ENCODE results near the gene CDH15. TPM values are rescaled to one million over a fixed set of nuclear protein-coding genes. Genes with fewer than 3 reads are reported as not detected.

Gene CDH15
- total RNA-seq, 2 experiments from 2014 or later, result not detected

DNA sequence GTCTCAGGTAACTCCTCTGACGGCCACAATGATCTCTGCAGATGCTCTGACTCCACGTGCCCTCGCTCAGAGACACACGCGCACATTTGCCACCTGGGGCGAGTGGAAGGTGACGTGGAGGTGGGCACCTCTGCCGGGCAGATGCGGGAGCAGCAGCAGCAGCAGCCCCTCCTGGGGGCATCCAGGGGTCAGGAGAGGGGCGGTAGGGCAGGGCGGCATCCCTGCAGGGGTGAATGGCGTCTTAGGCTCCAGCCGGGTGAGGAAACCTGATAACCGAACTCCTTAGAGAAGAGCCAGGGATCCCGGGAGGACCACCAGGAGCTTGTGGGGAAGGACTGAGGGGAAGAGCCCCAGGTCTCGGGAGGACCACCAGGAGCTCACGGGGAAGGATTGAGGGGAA, 34.6 kb upstream of the CDH15 start:
- CTCF ChIA-PET, result no interaction called here
- Mint-ChIP-seq H3K27ac (no peak overlapping the region), H3K4me1 (no peaks in the 10 kb centered on the region), H3K27me3 (no peaks in the 10 kb centered on the region), H3K4me3 (no peak overlapping the region), H3K9me3 (ENCODE audit: low read depth) (no peaks in the 10 kb centered on the region), H3K36me3 (peaks cover 12% of the 10 kb centered on the region)
- DNase-seq (no peak), ATAC-seq (no peak)

DNA sequence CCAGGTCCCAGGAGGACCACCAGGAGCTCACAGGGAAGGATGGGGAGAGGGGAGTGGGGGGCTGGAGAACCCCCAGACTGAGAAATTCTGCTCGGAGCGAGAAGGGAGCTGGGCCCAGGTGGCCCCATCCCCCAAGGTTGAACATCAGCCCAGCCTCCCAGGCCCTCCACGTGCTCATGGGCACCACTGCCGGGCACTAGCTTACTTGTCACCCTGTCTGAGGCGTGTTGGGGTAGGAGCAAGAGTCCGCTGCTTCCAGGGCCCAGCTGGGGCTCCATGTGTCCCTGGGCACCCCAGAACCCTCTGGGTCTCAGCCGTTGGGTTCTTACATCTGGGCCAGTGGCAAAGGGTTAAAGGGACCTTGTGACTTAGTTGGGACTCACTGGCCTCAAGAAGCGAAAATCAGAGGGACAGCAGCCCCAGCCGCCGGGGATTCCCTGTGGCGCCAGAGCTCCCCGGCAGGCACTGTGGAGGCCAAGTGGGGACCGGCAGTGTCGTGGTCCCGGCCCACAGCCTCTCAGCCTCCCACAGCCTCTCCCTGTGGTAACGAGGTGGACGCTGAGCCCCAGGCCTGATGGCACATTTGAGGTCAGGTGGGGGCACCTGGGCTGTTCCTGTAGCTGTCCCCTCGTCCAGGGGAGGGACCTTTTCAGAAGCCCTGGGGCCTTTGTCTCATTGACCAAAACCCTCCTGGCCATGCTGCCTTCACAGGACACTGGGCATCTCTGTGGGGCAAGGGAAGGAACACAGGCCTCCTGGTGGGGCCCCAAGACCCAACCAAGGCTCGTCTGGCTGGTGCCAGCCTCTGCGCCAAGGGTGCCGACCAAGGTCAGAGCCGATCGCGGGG, 33.7 kb upstream of the CDH15 start:
- CTCF ChIA-PET, result no interaction called here

DNA sequence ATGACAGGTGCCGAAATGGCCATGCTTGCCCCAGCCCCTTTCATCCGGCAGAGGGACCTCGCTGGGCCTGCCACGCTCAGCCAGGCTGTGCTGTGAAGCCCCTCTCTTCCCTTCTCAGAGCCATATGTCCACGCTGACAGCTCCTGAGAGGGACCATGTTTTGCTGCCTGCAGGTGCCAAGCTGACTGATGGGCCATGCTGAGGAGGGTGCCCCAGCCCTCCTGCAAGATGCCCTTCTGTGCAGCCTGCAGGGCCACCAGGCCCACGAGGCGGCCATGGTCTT, 33.1 kb upstream of the CDH15 start:
- H3K9me3 Mint-ChIP-seq (ENCODE audit: low read depth), result no peaks in the 10 kb centered on the region
- ATAC-seq (no peak), DNase-seq (no peak)
- H3K36me3 Mint-ChIP-seq, result peaks cover 11% of the 10 kb centered on the region
- H3K27me3 Mint-ChIP-seq, result no peaks in the 10 kb centered on the region
- no peaks in the 10 kb centered on the region for H3K4me1 Mint-ChIP-seq
- no peak overlapping the region for H3K27ac Mint-ChIP-seq
- H3K4me3 Mint-ChIP-seq, result no peak overlapping the region
- CTCF ChIA-PET, result no interaction called here

More for the DNA sequence above, 33.7 kb upstream of the CDH15 start:
- no peaks in the 10 kb centered on the region for H3K9me3 Mint-ChIP-seq (ENCODE audit: low read depth)
- no peaks in the 10 kb centered on the region for H3K4me1 Mint-ChIP-seq
- no peak overlapping the region for H3K27ac Mint-ChIP-seq
- H3K36me3 Mint-ChIP-seq, result peaks cover 12% of the 10 kb centered on the region
- no peak for DNase-seq
- H3K27me3 Mint-ChIP-seq, result no peaks in the 10 kb centered on the region
- no peak overlapping the region for H3K4me3 Mint-ChIP-seq
- no peak for ATAC-seq

DNA sequence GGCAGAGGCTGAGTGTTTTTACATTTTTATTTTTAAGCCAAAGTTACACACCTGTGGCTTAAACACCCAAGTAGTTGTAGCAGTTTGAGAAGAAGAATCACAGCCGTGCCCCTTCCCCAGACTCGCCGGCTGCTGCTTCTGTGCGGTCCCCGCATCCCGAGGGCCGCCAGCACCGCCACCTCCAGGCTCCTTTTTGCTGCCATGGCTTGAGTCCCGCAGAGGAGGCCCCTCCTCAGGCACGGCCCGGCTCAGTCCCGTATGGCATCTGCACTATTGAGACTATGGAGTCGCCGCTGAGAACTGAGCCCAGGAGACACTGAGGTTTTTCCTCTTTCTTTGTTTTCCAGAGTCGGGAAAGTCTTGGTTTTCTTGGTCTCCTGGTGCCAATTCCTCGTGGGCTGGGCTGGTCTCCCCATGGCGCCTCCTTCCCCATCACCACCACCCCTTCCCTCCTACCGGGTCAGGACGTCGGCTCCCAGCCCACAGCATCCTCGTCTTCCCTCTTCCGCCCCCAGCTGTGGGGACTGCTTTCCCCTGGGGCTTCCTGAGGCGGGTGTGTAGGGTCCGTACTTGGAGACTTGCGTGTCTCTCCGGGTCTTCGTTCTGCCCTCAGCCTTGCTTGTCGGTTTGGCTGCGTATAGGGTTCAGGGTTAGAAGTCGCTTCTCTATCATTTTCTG, 32.6 kb upstream of the CDH15 start:
- no peaks in the 10 kb centered on the region for H3K4me1 Mint-ChIP-seq
- no peaks in the 10 kb centered on the region for H3K27me3 Mint-ChIP-seq
- H3K36me3 Mint-ChIP-seq, result peaks cover 8% of the 10 kb centered on the region
- H3K4me3 Mint-ChIP-seq, result no peak overlapping the region
- CTCF ChIA-PET, result no interaction called here
- ATAC-seq (no peak), DNase-seq (no peak)
- no peaks in the 10 kb centered on the region for H3K9me3 Mint-ChIP-seq (ENCODE audit: low read depth)
- H3K27ac Mint-ChIP-seq, result no peak overlapping the region

DNA sequence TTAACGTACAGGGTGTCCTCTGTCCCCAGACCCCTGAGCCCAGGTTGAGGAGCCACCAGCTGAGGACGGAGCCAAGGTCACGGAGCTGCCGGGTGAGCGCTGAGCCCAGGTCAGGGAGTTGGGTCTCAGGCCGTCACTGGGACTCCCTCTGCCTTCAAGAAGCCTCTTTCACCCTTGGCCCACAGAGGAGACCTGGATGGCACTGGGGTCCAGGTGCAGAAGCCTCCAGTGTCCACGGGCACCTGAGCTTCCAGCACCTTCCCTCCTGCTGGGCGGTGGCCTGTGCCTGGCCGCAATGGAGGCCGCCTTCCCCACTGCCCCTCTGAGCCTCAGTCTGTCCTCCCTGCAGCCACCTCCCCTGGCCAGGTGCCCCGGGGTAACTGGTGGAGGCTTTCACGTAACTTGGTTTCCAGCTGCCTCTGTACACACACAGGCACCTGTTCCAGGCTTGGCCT, 31.6 kb upstream of the CDH15 start:
- no peaks in the 10 kb centered on the region for H3K27me3 Mint-ChIP-seq
- no peaks in the 10 kb centered on the region for H3K9me3 Mint-ChIP-seq (ENCODE audit: low read depth)
- H3K4me1 Mint-ChIP-seq, result no peaks in the 10 kb centered on the region
- ATAC-seq, result no peak
- no peak overlapping the region for H3K27ac Mint-ChIP-seq
- CTCF ChIA-PET, result no interaction called here
- no peak overlapping the region for H3K4me3 Mint-ChIP-seq
- H3K36me3 Mint-ChIP-seq, result peaks cover 2% of the 10 kb centered on the region
- no peak for DNase-seq

DNA sequence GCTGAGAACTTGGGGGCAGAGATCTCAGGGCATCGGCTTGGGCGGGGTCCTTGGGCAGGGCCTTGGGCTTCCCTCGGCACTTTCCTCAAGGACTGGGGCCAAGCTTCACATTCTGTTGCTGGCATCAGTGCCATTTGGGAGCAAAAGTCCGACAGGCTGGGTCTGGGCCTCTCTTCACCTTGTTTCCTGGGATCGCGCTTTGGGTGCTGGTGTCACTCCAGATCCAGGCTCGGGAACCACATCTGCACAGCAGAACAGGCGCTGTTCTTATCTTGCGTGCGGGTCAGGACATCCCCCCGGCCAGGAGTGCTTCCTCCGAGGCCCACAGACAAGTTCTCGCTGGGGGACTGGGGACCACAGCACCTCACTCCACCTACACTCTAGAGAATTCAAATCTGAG, 31.1 kb upstream of the CDH15 start:
- no peaks in the 10 kb centered on the region for H3K4me1 Mint-ChIP-seq
- ATAC-seq, result no peak
- H3K36me3 Mint-ChIP-seq, result peaks cover 2% of the 10 kb centered on the region
- CTCF ChIA-PET, result no interaction called here
- H3K4me3 Mint-ChIP-seq, result no peak overlapping the region
- no peaks in the 10 kb centered on the region for H3K9me3 Mint-ChIP-seq (ENCODE audit: low read depth)
- H3K27ac Mint-ChIP-seq, result no peak overlapping the region
- H3K27me3 Mint-ChIP-seq, result no peaks in the 10 kb centered on the region
- no peak for DNase-seq

DNA sequence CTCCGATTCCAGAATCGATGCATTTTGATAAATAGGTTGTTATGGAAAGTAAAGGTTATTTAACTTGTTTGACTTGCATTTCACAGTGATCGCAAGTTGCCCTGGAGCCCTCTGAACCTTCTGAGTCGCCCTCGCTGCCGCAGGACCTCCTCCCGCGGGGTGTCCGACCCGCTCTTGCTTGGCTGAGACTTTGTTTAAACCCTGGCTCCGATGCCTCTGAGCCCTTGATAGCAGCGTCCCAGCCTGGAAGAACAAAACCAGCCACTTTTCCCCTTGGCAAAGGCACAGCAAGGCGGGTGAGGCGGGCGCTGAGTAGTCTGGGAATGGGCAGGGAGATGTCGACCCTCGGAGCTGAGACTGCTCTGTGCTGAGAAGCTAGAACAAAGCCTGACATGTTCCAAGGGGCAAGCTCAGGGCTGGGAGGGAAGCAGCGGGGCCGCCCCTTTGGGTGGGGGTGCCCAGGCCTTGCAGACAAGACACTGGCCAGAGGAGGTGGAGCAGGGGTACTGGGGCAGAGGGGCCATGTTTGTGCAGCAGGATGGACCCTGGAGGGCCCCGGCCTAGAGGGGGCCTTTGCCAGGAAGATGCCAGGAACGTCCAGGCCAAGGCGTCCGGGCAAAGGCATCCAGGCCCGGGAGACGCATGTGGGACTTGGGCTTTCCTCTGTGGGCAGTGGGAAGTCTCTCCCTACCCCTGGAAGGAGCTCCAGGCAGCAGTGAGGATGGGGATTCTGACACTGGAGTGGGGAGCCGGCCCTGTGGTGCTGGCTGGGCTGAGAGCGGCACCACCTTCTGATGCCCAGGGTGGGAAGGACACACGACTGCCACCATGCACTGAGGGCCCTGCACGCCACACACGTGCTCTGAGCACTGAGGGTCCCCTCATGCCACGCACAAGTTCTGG, 30.3 kb upstream of the CDH15 start:
- ATAC-seq, result no peak
- CTCF ChIA-PET, result no interaction called here
- Mint-ChIP-seq H3K9me3 (ENCODE audit: low read depth) (no peaks in the 10 kb centered on the region), H3K4me3 (no peak overlapping the region), H3K36me3 (peaks cover 5% of the 10 kb centered on the region), H3K27me3 (no peaks in the 10 kb centered on the region), H3K27ac (no peak overlapping the region), H3K4me1 (no peaks in the 10 kb centered on the region)
- no peak for DNase-seq

DNA sequence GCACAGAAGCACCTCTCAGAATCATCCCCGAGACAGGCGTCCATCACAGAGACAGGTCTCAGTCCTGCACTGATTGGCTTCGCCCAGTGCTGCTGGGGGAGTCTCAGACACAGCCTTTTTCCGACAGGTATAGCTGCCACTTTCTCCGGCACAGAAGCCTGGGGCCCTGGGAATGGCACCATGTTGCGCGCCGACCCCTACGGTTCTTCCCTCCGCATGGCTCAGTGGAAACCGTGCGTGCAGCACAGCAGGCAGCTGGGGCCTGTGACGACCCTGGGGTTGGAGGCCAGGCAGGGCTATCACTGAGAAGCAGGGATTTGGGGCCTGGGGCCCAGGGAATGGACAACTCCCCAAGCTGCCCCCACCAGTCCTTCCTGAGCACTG, 29.7 kb upstream of the CDH15 start:
- no peaks in the 10 kb centered on the region for H3K4me1 Mint-ChIP-seq
- no peaks in the 10 kb centered on the region for H3K9me3 Mint-ChIP-seq (ENCODE audit: low read depth)
- peaks cover 9% of the 10 kb centered on the region for H3K36me3 Mint-ChIP-seq
- DNase-seq (no peak), ATAC-seq (no peak)
- no peaks in the 10 kb centered on the region for H3K27me3 Mint-ChIP-seq
- CTCF ChIA-PET, result no interaction called here
- H3K4me3 Mint-ChIP-seq, result no peak overlapping the region
- H3K27ac Mint-ChIP-seq, result no peak overlapping the region

DNA sequence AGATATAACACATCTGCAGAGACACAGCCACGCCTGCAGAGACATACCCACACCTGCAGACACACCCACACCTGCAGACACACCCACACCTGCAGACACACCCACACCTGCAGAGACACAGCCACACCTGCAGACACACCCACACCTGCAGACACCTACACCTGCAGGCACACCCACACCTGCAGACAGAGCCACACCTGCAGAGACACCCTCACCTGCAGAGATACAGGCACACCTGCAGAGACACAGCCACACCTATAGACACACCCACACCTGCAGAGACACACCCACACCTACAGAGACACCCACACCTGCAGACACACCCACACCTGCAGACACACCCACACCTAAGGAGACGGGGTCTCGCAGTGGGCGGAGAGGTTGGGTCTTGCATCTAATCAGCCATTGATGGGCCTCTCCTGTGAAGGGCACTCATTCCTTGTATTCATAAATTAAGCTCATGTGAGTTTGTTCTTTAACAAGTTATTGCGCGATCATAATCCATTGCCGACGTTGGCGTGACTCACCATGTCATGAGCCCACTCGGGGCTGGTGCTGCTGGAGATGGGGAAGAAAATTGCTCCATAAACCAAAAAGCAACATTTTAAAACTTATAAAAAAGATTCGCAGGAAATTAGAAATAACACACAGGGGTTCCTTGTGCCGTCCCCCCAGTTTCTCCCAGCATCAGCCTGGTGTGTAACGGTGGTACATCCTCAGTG, 28.9 kb upstream of the CDH15 start:
- Mint-ChIP-seq H3K27ac (no peak overlapping the region), H3K9me3 (ENCODE audit: low read depth) (peaks cover 2% of the 10 kb centered on the region), H3K36me3 (peaks cover 12% of the 10 kb centered on the region), H3K27me3 (no peaks in the 10 kb centered on the region), H3K4me1 (no peaks in the 10 kb centered on the region), H3K4me3 (no peak overlapping the region)
- ATAC-seq, result no peak
- no peak for DNase-seq
- CTCF ChIA-PET, result no interaction called here

DNA sequence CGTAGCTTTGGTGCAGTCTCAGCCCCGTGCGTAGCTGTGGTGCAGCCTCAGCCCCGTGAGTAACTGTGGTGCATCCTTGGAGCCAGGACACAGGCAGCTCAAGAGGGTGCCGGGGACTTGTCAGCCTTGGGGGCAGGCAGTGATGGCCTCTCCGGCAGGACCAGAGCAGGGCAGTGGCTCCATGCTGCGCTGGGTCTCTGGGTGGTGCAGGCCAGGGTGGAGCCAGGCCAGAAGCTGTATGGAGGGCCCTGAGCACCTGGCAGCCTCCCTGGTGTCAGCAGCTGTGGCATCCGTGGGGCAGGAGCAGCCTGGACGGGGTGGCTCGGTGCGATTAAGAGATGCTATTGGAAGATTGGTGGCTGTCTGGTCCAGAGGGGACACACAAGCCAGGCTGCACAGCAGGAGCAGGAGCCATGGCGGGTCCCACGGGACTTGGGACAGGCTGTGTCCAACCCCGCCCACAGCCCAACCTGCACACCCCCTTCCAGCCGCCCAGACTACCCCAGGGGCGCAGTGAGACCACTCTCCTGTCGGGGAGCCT, 28.3 kb upstream of the CDH15 start:
- peaks cover 3% of the 10 kb centered on the region for H3K9me3 Mint-ChIP-seq (ENCODE audit: low read depth)
- ATAC-seq (no peak), DNase-seq (no peak)
- CTCF ChIA-PET, result no interaction called here
- H3K27me3 Mint-ChIP-seq, result no peaks in the 10 kb centered on the region
- H3K4me1 Mint-ChIP-seq, result no peaks in the 10 kb centered on the region
- H3K4me3 Mint-ChIP-seq, result no peak overlapping the region
- H3K36me3 Mint-ChIP-seq, result peaks cover 16% of the 10 kb centered on the region
- H3K27ac Mint-ChIP-seq, result no peak overlapping the region

DNA sequence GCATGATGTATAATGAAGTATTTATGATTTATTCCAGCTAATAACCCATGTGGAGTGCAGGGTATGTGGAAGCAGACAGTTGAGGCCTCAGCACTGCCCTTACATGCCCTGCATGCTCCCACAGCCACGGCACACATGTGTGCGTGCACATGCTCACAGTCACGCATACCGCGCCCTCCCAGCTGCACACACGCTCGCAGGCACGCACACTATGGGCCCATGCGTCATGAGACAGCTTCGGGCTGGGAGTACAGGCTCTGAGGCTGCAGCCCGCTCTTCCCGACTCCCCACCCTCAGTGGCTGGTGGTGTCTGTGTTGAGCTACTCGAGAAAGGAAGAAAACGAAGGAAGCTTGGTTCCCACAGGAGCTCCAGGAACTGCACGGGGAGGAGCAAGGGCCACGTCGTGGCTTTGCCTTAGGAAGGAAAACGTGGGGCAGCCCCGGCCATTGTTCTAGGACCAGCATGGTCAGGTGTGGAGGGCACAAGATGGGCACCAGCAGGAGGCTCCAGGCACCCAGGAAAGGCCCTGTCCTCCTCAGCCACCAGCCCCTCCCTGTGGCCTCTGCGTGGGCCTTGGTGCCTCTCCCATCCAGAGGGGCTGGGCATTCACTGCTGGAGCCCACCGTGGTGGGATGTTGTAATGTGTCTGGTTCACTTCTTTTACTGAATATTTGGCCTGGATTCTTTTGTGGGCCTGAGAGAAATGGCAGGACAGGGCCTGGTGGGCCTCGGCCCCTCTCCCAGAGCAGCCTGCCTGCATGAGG, 27.5 kb upstream of the CDH15 start:
- CTCF ChIA-PET, result no interaction called here
- no peak for DNase-seq

DNA sequence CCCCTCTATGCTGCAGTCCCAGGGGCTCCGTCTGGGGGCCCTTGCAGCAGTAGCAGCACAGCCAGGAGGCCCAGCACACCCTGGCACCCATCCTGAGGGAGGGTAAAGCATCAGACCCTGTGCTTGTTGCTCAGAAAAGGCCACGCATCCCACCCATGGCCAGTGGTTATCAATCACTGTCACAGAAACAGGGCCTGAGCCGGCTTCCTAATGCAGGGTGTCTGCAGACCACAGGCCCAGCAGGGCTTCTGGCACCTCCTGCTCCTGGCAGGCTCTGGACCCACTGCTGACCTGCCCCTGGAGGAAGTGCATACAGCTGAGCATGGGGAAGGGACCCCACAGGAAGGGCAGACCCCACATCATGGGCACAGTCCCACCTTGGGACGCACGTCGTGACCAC, 26.9 kb upstream of the CDH15 start:
- ATAC-seq (no peak), DNase-seq (no peak)
- Mint-ChIP-seq H3K4me1 (no peaks in the 10 kb centered on the region), H3K27me3 (no peaks in the 10 kb centered on the region), H3K27ac (no peak overlapping the region), H3K9me3 (ENCODE audit: low read depth) (peaks cover 10% of the 10 kb centered on the region), H3K4me3 (no peak overlapping the region), H3K36me3 (peaks cover 29% of the 10 kb centered on the region)
- CTCF ChIA-PET, result no interaction called here

More for the DNA sequence above, 27.5 kb upstream of the CDH15 start:
- H3K9me3 Mint-ChIP-seq (ENCODE audit: low read depth), result peaks cover 5% of the 10 kb centered on the region
- no peak overlapping the region for H3K27ac Mint-ChIP-seq
- no peaks in the 10 kb centered on the region for H3K4me1 Mint-ChIP-seq
- H3K4me3 Mint-ChIP-seq, result no peak overlapping the region
- no peak for ATAC-seq
- no peaks in the 10 kb centered on the region for H3K27me3 Mint-ChIP-seq
- H3K36me3 Mint-ChIP-seq, result peaks cover 23% of the 10 kb centered on the region

All from activated CD8-positive, alpha-beta memory T cell treated with anti-CD3 and anti-CD28 coated beads, Interleukin-2, amount 10 ng/mL, durations not matched to agents 7 days and 5 days (primary cell).